ENCODE measurements around the gene GLYR1. TPM values are rescaled to one million over a fixed set of nuclear protein-coding genes. Genes with fewer than 3 reads are reported as not detected.

The GLYR1 gene
- total and polyA plus RNA-seq, 2 donors (not counting 1 experiment from before 2014, with no cell fraction given): 34.0 to 137 TPM

- Histone ChIP-seq H3K79me2 (ENCODE audit: control insufficient read depth, insufficient read depth, low read length) (peaks cover 35% of the 10 kb centered on the region), H2AFZ (ENCODE audit: insufficient read depth, low read depth, low read length, poor library complexity, severe bottlenecking) (no peak overlapping the region), H4K20me1 (ENCODE audit: control insufficient read depth, insufficient read depth, low read length, poor library complexity, severe bottlenecking) (peaks cover 11% of the 10 kb centered on the region), H3K36me3 (replicated peaks in 1 of 2; ENCODE audit: control extremely low read depth in 1 of 2, control insufficient read depth in 1 of 2, extremely low read depth in 1 of 2, insufficient read depth in 2 of 2, low read length in 1 of 2) (peaks cover 3 to 49% of the 10 kb centered on the region in 2 experiments), H3K4me1 (ENCODE audit: control insufficient read depth in 2 of 2, insufficient read depth in 2 of 2, low read length in 2 of 2) (no peaks in the 10 kb centered on the region), H3K9me3 (ENCODE audit: control extremely low read depth in 1 of 3, control insufficient read depth in 2 of 3, insufficient read depth in 1 of 3, low read length in 2 of 3) (no peaks in the 10 kb centered on the region), H3K27ac (ENCODE audit: low read length in 2 of 2) (no peak overlapping the region), H3K9ac (ENCODE audit: low read length) (no peak overlapping the region), H3K4me3 (ENCODE audit: control extremely low read depth in 1 of 5, extremely low read depth in 1 of 5, insufficient read depth in 1 of 5, low read depth in 2 of 5, low read length in 4 of 5) (no peak overlapping the region), H3K4me2 (replicated peaks; ENCODE audit: low read depth, low read length, poor library complexity, severe bottlenecking) (no peak overlapping the region), H3K27me3 (replicated peaks in 1 of 4; ENCODE audit: control extremely low read depth in 1 of 4, control insufficient read depth in 3 of 4, insufficient read depth in 4 of 4, low read length in 3 of 4) (no peaks in the 10 kb centered on the region)
- 99% methylated on average over 7 of the region's 7 CpGs for WGBS (ENCODE audit: insufficient coverage)
- POLR2A ChIA-PET: no interaction called here
- CTCF ChIA-PET: no interaction called here
- intact Hi-C loops (cut with micrococcal nuclease): no loop called here
- H3K27ac Mint-ChIP-seq: no peak overlapping the region
- no peak for TF ChIP-seq EZH2 (IDR thresholded peaks at IDR 0.05; ENCODE audit: borderline replicate concordance, insufficient read depth, low read depth, low read length, poor library complexity, severe bottlenecking)
- TF ChIP-seq CTCF (IDR thresholded peaks at IDR 0.05): no peak
- no peak for ATAC-seq (ENCODE audit: low read depth)
- H3K4me1 Mint-ChIP-seq: no peaks in the 10 kb centered on the region
- H3K4me3 Mint-ChIP-seq: no peak overlapping the region
- no peak for DNase-seq
- H3K9me3 Mint-ChIP-seq (ENCODE audit: insufficient read depth): no peaks in the 10 kb centered on the region
- no peaks in the 10 kb centered on the region for H3K27me3 Mint-ChIP-seq
Measured at GRCh38 chr16:4868535-4868934, 21.4 kb upstream of the GLYR1 start.

DNA sequence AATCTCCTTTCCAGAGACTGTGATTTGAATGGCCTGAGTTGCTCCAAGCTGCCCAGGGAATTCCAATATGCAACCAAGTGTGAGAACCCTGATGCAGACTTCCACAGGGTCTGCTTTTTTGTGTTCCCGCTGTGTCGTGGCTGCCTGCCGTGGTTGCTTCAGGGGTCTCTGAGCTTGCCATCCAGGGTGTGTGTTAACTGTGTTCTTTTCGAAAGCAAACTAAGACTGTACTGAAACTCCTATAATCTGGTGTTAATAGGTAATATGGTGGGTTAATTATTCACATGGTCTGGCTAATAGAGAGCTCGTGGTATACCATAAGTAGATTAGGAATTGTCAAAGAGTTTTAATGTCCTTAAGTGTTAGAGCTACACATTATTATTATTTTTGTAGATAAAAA is 20.9 kb upstream of the GLYR1 start:
- Mint-ChIP-seq H3K9me3 (ENCODE audit: insufficient read depth) (no peaks in the 10 kb centered on the region), H3K4me3 (no peak overlapping the region), H3K27ac (no peak overlapping the region), H3K27me3 (no peaks in the 10 kb centered on the region), H3K4me1 (no peaks in the 10 kb centered on the region)
- DNase-seq (no peak), ATAC-seq (ENCODE audit: low read depth) (no peak)
- Histone ChIP-seq H3K4me3 (ENCODE audit: control extremely low read depth in 1 of 5, extremely low read depth in 1 of 5, insufficient read depth in 1 of 5, low read depth in 2 of 5, low read length in 4 of 5) (no peak overlapping the region), H4K20me1 (ENCODE audit: control insufficient read depth, insufficient read depth, low read length, poor library complexity, severe bottlenecking) (peaks cover 11% of the 10 kb centered on the region), H3K27me3 (replicated peaks in 1 of 4; ENCODE audit: control extremely low read depth in 1 of 4, control insufficient read depth in 3 of 4, insufficient read depth in 4 of 4, low read length in 3 of 4) (no peaks in the 10 kb centered on the region), H3K36me3 (replicated peaks in 1 of 2; ENCODE audit: control extremely low read depth in 1 of 2, control insufficient read depth in 1 of 2, extremely low read depth in 1 of 2, insufficient read depth in 2 of 2, low read length in 1 of 2) (peaks cover 3 to 48% of the 10 kb centered on the region in 2 experiments), H3K9me3 (ENCODE audit: control extremely low read depth in 1 of 3, control insufficient read depth in 2 of 3, insufficient read depth in 1 of 3, low read length in 2 of 3) (no peaks in the 10 kb centered on the region), H3K27ac (ENCODE audit: low read length in 2 of 2) (no peak overlapping the region), H3K9ac (ENCODE audit: low read length) (no peak overlapping the region), H2AFZ (ENCODE audit: insufficient read depth, low read depth, low read length, poor library complexity, severe bottlenecking) (no peak overlapping the region), H3K4me1 (ENCODE audit: control insufficient read depth in 2 of 2, insufficient read depth in 2 of 2, low read length in 2 of 2) (no peaks in the 10 kb centered on the region), H3K4me2 (replicated peaks; ENCODE audit: low read depth, low read length, poor library complexity, severe bottlenecking) (no peak overlapping the region), H3K79me2 (ENCODE audit: control insufficient read depth, insufficient read depth, low read length) (peaks cover 40% of the 10 kb centered on the region)
- TF ChIP-seq EZH2 (IDR thresholded peaks at IDR 0.05; ENCODE audit: borderline replicate concordance, insufficient read depth, low read depth, low read length, poor library complexity, severe bottlenecking) (no peak), CTCF (IDR thresholded peaks at IDR 0.05) (no peak)
- no CpG with 5 or more reads among the region's 5 CpGs for WGBS (ENCODE audit: insufficient coverage)
- intact Hi-C loops (cut with micrococcal nuclease): no loop called here
- POLR2A ChIA-PET: no interaction called here
- CTCF ChIA-PET: no interaction called here

All from B cell (primary cell).